HG03060 (cell line): ENCODE results near the gene SLC36A4.
A peak's percentile ranks its signal among the peaks of the same experiment; 100 is the strongest.
"Not testable (repeated sequence)": the region's sequence is repeated elsewhere in the genome, so short reads cannot be mapped to it uniquely, and the experiment has no call there.

Experiments used
- ATAC-seq: cut with Tn5 transposase; IDR thresholded peaks from one replicate; pipeline ENCODE4 v1.9.1; 2021; ENCODE audit warnings: low read depth, moderate number of reproducible peaks; ENCODE audit not compliant: unreplicated experiment

SLC36A4 gene

GRCh38 chr11:93194673-93195291 lies 3.0 kb downstream of the SLC36A4 start:
- ATAC-seq: no peak

GRCh38 chr11:93193731-93194130 lies 4.1 kb downstream of the SLC36A4 start:
- no peak for ATAC-seq

GRCh38 chr11:93192163-93192562 lies 5.6 kb downstream of the SLC36A4 start:
- no peak for ATAC-seq

- ATAC-seq: no peak
Measured at GRCh38 chr11:93189462-93189861, 8.3 kb downstream of the SLC36A4 start.

GRCh38 chr11:93188726-93189125 lies 9.1 kb downstream of the SLC36A4 start:
- no peak for ATAC-seq

GRCh38 chr11:93187290-93187689 lies 10.5 kb downstream of the SLC36A4 start:
- no peak for ATAC-seq

DNA sequence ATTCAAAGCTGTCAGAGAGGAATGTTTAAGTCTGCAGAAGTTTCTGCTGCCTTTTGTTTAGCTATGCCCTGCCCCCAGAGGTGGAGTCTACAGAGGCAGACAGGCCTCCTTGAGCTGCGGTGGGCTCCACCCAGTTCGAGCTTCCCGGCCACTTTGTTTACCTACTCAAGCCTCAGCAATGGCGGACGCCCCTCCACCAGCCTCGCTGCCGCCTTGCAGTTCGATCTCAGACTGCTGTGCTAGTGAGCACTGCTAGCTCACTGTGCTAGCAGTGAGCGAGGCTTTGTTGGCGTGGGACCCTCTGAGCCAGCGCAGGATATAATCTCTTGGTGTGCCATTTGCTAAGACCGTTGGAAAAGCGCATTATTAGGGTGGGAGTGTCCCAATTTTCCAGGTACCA lies 19.9 kb downstream of the SLC36A4 start:
- not testable (repeated sequence) for ATAC-seq

GRCh38 chr11:93169950-93170561 lies 27.7 kb downstream of the SLC36A4 start:
- no peak for ATAC-seq

DNA sequence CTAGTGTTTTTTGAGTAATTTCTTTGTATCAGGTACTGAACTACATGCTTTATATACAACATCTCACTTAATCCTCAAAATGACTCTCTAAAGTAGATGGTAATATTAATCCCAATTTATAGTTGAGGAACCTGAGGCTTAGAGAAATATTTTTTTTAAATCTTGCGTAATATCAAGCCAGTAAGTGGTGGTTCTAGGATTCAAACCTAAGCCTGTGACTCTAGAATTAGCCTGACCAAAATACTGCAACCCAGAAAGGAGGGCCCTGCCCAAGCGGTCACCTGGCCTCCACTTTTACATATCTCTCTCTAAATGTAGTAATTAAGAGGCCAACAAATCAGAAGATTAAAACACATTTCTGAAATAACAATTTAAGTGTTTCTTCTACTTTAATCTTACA lies 28.6 kb downstream of the SLC36A4 start:
- ATAC-seq: no peak

GRCh38 chr11:93166862-93167261 lies 30.9 kb downstream of the SLC36A4 start:
- peak; percentile 45 for ATAC-seq

DNA sequence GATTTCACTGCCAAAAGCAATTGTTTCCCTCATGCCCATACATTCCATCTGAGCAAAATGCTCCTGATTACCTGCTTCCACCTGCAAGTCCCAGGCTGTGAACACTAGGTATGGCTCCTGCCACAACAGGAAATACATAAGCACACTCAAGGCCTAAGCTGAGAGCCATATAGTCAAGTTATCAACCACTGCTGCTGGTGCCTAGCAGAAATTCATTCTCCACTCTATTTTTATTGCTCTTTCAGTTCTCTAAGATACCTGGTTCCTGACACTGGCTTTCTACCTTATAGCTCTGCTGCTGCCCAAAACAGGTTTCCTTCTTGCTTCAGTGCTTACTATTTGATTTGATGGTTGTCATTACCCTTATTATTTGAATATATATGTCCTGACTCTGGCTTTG lies 31.6 kb downstream of the SLC36A4 start:
- ATAC-seq: no peak

GRCh38 chr11:93160808-93161207 lies 37.0 kb downstream of the SLC36A4 start:
- no peak for ATAC-seq

DNA sequence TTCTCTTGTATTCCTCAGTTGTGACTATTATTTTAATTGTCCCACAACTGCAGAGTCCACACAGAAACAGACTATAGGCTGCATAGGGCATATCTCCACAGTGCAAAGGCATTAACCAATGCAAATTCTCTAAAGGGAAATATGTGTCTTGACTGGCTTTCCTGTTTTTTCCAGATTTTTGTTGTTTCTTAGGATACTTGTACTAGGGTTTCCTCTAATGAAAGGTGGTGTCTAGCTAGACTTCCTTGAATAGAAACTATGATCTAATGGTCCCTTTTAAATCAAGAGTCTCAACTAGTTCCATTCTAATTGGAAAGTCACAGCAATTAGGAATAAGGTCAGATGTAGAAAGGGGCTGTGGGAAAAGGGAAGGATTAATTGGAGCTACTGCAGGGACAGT lies 37.6 kb downstream of the SLC36A4 start:
- no peak for ATAC-seq

DNA sequence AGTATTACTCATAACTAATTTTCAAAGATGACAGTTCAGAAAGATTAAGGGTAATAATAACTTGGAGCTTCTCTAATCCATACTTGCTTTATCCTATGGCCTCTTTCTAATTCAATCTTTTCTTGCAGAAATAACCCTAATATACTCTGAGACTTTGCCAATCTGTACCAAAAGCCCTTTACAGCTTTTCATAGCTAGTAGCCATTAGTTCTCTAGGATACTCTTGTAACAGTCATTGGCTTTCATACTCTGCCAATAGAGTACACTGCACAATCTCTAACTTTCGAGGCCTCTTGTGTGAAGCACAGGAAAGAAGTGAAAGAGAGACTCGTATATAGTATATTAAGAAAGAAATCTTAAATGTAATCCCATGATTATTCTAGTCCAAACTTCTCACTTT lies 38.1 kb downstream of the SLC36A4 start:
- ATAC-seq: no peak

DNA sequence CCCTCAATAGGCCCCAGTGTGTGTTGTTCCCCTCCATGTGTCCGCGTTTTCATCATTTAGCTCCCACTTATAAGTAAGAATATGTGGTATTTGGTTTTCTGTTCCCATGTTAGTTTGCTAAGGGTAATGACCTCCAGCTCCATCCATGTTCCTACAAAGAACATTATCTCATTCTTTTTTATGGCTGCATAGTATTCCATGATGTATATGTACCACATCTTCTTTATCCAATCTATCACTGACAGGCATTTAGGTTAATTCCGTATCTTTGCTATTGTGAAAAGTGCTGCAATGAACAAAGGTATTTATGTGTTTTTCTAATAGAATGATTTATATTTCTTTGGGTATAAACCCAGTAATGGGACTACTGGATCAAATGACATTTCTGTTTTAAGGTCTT lies 42.1 kb downstream of the SLC36A4 start:
- no peak for ATAC-seq

DNA sequence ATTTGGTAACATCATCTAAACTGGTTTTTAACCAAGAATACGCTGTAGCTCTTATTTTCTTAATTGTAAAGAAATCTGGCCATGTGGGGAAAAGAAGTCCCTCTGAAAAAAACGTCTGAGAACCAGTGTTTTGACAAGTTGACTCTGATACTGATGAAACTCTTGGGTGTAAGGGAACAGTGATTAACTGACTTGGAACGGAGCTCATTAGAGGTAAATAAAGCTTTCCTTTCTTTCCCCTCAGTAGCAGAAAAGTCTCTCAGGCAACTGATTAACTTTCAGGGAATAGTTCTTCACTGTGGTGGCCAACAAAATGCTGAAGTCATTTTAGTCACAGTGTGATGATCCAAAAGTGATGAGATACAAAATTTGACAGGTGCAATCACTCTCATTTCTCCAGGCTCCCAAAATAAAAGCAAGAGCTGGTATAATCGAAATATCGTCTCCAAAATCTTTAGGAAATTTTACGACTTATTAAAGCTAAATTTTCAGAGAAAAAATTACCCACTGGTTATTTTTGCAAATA lies 52.3 kb downstream of the SLC36A4 start:
- no peak for ATAC-seq

GRCh38 chr11:93143800-93144199 lies 54.0 kb downstream of the SLC36A4 start:
- no peak for ATAC-seq

DNA sequence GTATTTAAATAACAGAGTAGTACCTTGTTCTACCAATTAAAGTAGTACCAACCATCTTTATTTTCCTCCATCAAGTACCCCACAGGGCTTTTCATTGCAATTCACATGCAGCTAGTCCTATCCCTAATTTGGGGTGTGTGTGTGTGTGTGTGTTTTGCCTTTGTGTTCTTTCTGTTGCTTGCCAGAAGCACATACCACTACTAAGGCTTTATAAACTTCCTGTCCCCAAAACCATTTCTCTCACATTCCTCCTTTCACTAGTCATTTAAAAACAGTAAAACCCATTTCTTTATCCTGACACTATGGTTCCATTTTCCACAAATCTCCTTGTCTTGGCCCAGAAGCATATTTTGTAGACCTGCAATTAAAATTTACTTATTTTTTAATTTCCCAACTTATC lies 54.6 kb downstream of the SLC36A4 start:
- ATAC-seq: no peak

DNA sequence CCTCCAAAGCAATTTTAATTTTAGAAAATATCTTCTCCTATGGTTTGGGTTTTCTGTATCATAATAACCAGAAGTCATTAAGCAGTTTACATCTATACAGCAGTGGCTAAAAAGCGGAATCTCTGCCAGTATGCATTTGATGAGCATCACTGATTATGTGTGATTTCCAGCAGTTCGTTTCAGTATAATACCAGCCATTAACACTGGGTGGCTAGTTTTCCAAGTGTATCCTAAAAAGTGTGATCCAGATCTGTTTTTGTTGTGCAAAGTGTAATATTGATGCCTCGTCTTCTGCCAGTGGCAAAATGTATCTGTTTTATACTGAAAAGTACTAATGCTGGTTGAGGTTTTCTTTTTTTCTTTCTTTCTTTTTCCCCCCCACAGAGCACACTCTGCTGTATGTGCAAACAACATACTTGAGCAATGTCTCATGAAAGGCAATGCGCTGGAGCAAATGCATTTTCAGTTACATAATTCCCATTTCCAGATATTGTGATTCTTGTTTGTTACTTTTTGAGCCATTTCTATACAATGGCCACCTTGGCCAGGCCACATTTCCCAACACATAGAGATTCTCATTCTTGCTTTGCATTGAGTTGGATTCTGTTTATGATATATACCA lies 64.2 kb downstream of the SLC36A4 start:
- no peak for ATAC-seq

DNA sequence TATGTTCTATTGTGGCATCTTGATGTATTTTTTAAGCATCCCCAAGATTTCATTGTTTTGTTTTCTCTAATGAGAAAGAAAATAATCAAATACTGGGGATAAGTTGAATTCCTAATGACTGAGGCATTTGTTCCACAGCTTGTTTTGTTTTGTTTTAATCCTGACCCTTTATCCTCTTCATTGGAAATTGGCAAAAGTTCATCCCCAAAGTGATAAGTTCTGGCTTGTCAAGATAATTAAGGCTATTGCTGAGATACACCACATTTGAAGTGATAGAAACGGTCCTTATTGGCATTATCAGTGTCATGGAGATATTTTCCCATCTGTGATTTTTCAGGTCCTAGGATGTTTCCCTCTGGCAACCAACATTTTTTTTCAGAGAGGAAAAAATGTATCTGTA lies 65.0 kb downstream of the SLC36A4 start:
- ATAC-seq: no peak

DNA sequence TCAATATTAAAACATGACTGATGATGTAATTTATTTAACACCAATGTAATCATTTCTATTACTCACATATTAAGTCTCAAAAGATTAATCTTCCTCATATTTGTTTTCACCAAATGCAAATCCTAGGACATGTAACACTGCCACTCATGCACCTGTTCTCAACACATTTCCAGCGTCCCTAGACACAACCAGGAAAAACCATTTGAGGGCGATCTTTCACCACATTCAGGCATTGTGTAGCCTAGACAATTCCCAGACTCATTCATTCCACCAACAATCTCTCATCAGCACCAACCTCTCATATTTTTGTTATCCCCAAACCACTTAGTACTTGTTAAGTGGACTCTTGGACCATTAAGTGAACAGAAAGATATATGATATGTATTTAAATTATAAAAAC lies 66.1 kb downstream of the SLC36A4 start:
- no peak for ATAC-seq

DNA sequence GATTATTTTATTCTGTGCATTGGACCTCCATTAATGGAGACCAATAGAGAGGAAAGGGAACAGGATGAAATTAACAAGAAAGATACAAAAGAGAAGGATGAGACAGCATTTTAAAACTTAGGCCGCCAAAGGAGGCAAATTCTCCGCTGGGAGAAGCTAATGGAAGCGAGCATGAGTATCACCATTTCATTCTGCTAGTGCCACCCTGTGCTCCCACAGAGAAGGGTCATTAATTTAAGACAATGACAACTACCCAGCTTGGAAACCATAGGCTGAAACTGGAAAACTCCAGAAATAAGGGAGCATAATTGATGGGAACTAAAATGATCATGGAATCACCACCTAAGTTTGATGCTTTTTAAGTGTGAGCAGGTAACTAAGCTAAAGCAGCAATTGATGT lies 69.2 kb downstream of the SLC36A4 start:
- no peak for ATAC-seq
